NCI-H2196 treated with DMSO at 0.1 percent for 48 hours (cell line): ENCODE data around the gene GLP2R.

Experiments
- DNase-seq: peaks from one replicate; lab custom pipeline; 2025; ENCODE audit not compliant: unreplicated experiment; lab: John Stamatoyannopoulos, UW

Gene GLP2R

GRCh38 chr17:9845306-9845705 is 19.6 kb downstream of the GLP2R start:
- no peak for DNase-seq

GRCh38 chr17:9850151-9850550 is 24.4 kb downstream of the GLP2R start:
- DNase-seq = no peak

GRCh38 chr17:9854255-9854654 is 28.5 kb downstream of the GLP2R start:
- no peak for DNase-seq

GRCh38 chr17:9855036-9855435 is 29.3 kb downstream of the GLP2R start:
- no peak for DNase-seq

- DNase-seq = no peak
Measured at GRCh38 chr17:9859781-9860180, 34.1 kb downstream of the GLP2R start.

GRCh38 chr17:9860851-9861250 is 35.1 kb downstream of the GLP2R start:
- DNase-seq = no peak

GRCh38 chr17:9862220-9862619 is 36.5 kb downstream of the GLP2R start:
- no peak for DNase-seq

- no peak for DNase-seq
Measured at GRCh38 chr17:9862949-9863348, 37.2 kb downstream of the GLP2R start.

GRCh38 chr17:9865586-9865985 is 39.9 kb downstream of the GLP2R start:
- DNase-seq = no peak

GRCh38 chr17:9868552-9868951 is 42.8 kb downstream of the GLP2R start:
- no peak for DNase-seq

- DNase-seq = no peak
Measured at GRCh38 chr17:9872852-9873251, 47.1 kb downstream of the GLP2R start.

GRCh38 chr17:9874722-9875121 is 49.0 kb downstream of the GLP2R start:
- DNase-seq = no peak

- DNase-seq = no peak
Measured at GRCh38 chr17:9875441-9875840, 49.7 kb downstream of the GLP2R start.

GRCh38 chr17:9878356-9878755 is 52.6 kb downstream of the GLP2R start:
- no peak for DNase-seq

- DNase-seq = no peak
Measured at GRCh38 chr17:9878786-9879525, 53.2 kb downstream of the GLP2R start.

GRCh38 chr17:9880582-9880999 is 54.9 kb downstream of the GLP2R start:
- no peak for DNase-seq

GRCh38 chr17:9883451-9883850 is 57.7 kb downstream of the GLP2R start:
- no peak for DNase-seq

GRCh38 chr17:9886141-9886930 is 60.6 kb downstream of the GLP2R start:
- DNase-seq = no peak

GRCh38 chr17:9887508-9887907 is 61.8 kb downstream of the GLP2R start:
- no peak for DNase-seq

GRCh38 chr17:9890124-9890523 is 64.4 kb downstream of the GLP2R start:
- DNase-seq = no peak

GRCh38 chr17:9893411-9894012 is 67.8 kb downstream of the GLP2R start:
- DNase-seq = no peak

GRCh38 chr17:9894231-9894630 is 68.5 kb downstream of the GLP2R start:
- DNase-seq = no peak
